HG02884 (cell line): ENCODE results near the gene SYT14.
"Not testable (repeated sequence)": the region's sequence is repeated elsewhere in the genome, so short reads cannot be mapped to it uniquely, and the experiment has no call there.

Experiments used
- ATAC-seq: cut with Tn5 transposase; IDR thresholded peaks from one replicate; pipeline ENCODE4 v1.9.1; 2021; ENCODE audit warnings: mild to moderate bottlenecking, moderate library complexity; ENCODE audit not compliant: unreplicated experiment

SYT14 gene

DNA sequence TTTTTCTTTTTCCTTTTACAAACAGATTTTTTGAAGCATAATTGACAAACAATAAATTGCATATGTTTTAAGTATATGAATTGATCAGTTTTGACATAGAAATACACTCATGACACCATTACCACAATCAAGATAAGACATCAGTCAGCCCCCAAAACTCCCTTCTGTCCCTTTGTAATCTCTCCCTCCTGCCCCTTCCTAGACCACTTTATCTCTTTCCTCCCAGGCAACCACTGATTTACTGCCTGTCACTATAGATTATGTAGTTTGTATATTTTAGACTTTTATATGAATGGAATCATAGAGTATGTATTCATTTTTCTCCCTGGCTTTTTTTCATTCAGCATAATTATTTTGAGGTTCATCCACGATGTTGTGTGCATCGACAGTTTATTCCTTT is 6.9 kb upstream of the SYT14 start:
- ATAC-seq = no peak

DNA sequence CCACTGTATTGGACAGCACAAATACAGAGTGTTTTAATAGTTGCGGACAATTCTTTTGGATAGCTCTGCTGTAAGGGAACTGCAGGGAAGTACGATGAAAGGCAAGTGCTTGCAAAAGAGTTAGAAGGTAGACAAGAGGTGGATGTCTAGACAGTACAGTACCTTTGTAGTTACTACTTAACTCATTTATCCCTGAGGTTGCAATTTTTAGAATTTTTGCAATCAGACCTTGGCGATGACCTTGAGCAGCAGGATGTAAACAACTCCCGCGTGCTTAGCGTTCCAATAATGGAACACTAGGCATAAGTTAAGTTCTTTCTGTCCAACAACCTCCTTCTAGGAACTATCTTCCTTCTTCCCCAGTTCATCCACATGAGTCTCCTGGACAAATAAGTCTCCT is 1.9 kb upstream of the SYT14 start:
- ATAC-seq = no peak

DNA sequence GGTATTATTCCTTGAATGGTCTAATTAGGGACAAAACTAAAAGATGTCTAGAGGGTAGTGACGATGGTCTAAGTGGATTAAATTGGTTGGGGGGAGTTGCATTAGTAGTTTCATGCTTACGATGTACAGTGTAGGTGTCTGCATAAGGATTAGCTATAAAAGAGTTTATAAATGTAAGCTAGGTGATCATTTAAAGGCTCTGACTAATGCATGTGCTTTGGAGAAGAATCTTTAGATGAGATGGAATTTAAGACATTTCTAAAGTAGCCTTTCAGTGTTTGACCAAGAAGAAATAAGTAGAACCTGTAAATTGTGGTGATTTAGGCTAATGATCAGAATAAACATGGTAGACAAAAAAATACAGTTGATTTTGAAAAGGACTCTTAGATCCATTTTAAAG is 7.4 kb downstream of the SYT14 start:
- no peak for ATAC-seq

DNA sequence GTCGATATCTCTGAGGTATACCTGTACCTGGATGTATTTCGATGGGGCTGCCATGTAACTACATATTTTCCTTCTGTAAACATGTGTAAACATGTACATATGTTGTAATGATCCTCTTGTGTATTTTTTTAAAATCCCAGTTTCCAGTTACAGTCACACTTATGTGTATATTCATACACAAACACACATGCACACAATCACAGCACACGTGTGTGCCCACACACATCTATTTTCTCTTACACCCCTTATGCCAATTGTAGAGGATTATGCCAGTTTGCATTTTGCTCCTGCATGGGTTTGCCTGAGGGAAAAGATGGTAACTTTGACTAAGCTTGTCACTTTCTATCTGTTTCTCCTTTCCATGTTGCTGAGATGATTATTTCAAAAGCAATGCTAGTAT is 10.1 kb downstream of the SYT14 start:
- ATAC-seq = no peak

DNA sequence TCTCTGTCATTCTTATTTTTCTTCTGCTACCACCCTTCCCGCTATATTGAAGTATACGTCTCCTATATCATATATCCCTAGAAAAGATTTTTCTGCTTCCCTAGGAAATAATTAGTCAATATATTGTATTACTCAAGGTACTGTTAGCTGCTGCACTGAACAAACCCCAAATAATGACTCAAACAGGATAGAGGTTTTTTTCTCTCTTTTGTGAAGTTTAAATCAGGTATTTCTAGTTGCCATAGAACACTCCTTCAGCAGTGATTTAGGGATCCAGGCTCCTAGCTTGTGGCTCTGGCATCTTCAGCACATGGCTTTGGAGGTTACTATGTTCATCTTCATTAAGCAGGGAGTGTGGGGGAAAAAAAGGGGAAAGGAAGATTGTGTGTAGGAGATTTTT is 18.1 kb downstream of the SYT14 start:
- ATAC-seq = no peak

DNA sequence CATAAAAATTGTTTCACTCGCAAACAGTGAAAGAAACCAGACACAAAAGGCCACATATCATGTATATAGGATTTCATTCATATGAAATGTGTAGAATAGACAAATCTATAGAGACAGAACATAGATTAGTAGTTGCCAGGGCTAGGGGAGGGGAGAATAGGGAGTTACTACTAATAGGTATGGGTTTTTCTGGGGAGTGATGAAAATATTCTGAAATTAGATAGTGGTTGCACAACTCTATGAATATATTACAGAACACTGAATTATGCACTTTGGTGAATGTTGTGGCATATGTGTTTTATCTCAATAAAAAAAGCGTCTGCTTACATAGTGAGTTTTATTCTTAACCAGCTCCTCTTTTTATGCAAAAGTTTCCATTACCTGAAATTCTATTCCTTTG is 21.6 kb downstream of the SYT14 start:
- no peak for ATAC-seq

DNA sequence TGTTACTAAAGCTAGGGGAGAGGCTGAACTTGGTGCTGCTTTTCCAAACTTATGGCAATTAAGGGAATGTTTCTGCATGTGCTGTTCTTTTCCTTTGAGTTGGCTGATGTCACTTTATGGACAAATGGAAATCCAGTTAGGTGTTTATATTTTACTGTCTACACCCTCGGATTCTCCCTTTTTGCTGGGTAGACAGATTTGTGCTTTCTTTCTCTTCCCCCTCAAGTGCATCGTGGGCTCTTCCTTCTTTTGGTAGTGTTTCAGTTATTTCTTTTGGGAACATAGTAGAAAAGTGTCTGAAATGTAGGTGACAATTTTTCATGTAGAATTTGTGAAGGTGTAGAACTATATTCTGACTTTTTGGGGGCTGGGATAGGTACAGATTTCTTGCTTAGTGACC is 22.9 kb downstream of the SYT14 start:
- ATAC-seq = no peak

GRCh38 chr1:209962388-209962787 is 24.4 kb downstream of the SYT14 start:
- ATAC-seq = no peak

DNA sequence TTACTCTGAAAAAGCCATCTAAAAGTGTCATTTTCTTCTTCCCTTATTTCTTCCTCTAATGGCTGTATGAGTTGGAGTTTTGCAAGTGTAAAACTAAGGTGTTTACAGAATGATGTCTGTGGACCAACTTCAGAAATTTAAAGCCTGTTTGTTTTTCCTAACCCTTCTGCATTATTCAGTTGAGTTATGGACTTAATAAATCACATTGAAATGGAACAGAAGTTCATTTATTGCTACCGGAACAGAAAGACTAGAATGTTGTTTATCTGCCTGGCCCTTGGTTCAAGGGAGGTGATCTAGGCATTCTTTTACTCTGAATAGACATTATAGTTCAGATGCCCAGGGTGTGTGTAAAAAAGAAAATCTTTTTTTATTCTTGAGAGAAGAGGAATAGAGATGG is 24.8 kb downstream of the SYT14 start:
- ATAC-seq = no peak

- no peak for ATAC-seq
Measured at GRCh38 chr1:209965996-209966395, 28.0 kb downstream of the SYT14 start.

DNA sequence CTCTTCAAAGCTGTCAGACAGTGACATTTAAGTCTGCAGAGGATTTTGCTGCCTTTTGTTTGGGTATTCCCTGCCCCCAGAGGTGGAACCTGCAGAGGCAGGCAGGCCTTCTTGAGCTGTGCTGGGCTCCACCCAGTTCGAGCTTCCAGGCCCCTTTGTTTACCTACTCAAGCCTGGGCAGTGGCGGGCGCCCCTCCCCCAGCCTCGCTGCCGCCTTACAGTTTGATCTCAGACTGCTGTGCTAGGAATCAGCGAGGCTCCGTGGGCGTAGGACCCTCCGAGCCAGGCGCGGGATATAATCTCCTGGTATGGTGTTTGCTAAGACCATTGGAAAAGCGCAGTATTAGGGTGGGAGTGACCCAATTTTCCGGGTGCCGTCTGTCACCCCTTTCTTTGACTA is 40.7 kb downstream of the SYT14 start:
- not testable (repeated sequence) for ATAC-seq

DNA sequence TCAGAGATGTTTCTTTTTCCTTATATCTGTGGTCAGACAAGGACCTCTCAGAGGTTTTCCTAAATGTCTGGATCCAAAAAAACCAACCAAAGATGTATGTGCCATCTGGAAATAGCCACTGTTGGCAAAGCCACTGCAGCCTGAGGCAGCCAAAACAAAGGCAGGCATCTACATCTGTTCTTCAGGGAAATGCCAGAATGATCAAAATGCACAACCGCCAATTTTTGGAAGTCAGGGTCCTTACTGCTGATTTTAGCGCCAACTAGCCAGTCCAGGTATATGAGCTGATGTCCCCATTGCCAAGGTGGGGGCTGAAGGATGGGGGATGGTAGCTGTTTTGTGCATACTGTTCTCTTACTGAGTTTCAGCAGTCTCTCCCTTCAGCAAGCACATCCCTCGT is 45.9 kb downstream of the SYT14 start:
- ATAC-seq = no peak

DNA sequence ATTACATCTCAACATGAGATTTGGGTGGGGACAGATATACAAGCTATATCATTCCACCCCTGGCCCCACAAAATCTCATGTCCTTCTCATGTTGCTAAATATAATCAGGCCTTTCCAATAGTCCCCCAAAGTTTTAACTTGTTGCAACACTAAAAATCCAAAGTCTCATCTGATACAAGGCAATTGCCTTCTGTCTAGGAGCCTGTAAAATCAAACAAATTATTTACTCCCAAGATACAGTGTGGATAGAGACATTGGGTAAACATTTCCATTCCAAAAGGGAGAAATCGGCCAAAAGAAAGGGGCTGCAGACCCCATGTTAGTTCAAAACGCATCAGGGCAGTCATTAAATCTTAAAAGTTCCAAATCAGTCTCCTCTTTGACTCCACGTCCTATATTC is 47.0 kb downstream of the SYT14 start:
- no peak for ATAC-seq

GRCh38 chr1:209988706-209989105 is 50.7 kb downstream of the SYT14 start:
- no peak for ATAC-seq

DNA sequence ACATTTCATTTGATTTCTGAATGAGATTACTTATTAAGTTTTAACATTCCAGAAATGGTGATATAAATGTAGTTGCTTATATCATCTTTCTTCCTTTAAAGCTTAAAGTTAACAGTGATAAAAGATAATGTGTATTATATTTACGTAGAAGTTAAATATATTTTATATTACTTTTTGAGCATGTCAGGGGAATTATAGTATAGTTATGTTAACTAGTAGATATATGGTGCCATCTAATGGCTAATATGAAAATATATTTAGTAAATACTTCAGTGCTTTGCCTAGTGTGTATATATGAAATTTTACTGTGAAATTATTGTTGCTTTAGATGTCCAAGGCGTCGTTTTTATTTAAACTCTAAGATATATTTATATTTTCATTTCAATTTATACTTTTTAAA is 51.5 kb downstream of the SYT14 start:
- no peak for ATAC-seq

GRCh38 chr1:209993061-209993830 is 55.2 kb downstream of the SYT14 start:
- no peak for ATAC-seq

DNA sequence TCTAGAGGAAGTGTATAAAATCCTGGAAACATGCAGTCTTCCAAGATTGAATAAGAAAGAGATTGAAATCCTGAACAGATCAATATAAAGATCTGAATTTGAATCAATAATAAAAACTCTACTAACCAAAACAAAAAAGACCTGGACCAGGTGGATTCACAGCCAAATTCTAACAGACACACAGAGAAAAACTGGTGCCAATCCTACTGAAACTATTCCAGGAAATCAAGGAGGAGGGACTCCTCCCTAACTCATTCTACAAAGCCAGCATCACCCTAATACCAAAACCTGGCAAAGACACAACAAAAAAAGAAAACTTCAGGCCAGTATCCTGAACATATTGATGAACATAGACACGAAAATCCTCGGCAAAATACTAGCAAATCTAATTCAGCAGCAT is 58.3 kb downstream of the SYT14 start:
- no peak for ATAC-seq

GRCh38 chr1:209999005-209999404 is 61.0 kb downstream of the SYT14 start:
- no peak for ATAC-seq

GRCh38 chr1:210001751-210002150 is 63.7 kb downstream of the SYT14 start:
- ATAC-seq = no peak

GRCh38 chr1:210003501-210003900 is 65.5 kb downstream of the SYT14 start:
- ATAC-seq = no peak

DNA sequence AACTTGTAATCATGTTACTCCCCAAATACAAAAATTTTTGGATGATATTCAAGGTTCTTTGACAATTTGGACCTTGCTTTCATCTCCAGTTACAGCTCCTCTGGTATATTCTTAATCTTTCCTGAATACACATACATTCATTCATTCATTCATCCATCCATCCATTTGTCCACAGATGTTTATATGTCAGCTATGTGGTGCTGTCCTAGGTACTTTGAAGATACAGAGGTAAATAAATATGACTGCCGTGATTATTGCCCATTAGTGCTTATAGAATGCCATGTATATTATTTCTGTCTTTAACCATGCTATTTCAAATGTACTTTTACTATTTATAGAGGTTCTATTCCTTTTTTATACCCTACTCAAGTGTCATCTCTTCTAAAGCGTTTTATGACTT is 72.1 kb downstream of the SYT14 start:
- no peak for ATAC-seq

GRCh38 chr1:210021145-210021860 is 83.3 kb downstream of the SYT14 start:
- no peak for ATAC-seq

GRCh38 chr1:210022044-210022443 is 84.0 kb downstream of the SYT14 start:
- no peak for ATAC-seq
